HEK293T (cell line): ENCODE data around the gene WASF2.

ENCODE experiments used
- BHLHE40 ChIP-seq: fragments of 450-650 bp; IDR thresholded peaks from 2 replicates; pipeline ENCODE4 v1.6.1; 2016; ENCODE audit warnings: mild to moderate bottlenecking, moderate library complexity, borderline replicate concordance
- FOXK2 ChIP-seq: fragments of 450-650 bp; IDR thresholded peaks from 2 replicates; pipeline ENCODE4 v1.6.1; 2016; ENCODE audit warnings: mild to moderate bottlenecking
- HDGF ChIP-seq: fragments of 450-650 bp; IDR thresholded peaks from 2 replicates; pipeline ENCODE4 v1.6.1; 2017; ENCODE audit warnings: antibody characterized with exemption, borderline replicate concordance
- L3MBTL2 ChIP-seq: fragments of 450-650 bp; conservative IDR thresholded peaks from 2 replicates; pipeline ENCODE4 v1.6.1; 2016; ENCODE audit warnings: mild to moderate bottlenecking
- PKNOX1 ChIP-seq: fragments of 450-650 bp; IDR thresholded peaks from 2 replicates; pipeline ENCODE4 v1.6.1; 2016
- TARDBP ChIP-seq: fragments of 450-650 bp; IDR thresholded peaks from 2 replicates; pipeline ENCODE4 v1.6.1; 2016

GRCh38 chr1:27444632-27445031 is 45.3 kb downstream of the WASF2 start:
- no peak for TF ChIP-seq HDGF
- no peak for TF ChIP-seq TARDBP
- TF ChIP-seq FOXK2 = no peak
- no peak for TF ChIP-seq PKNOX1
- TF ChIP-seq BHLHE40 = no peak
- no peak for TF ChIP-seq L3MBTL2
